ENCODE results near the gene KCTD3. TPM values are rescaled to one million over a fixed set of nuclear protein-coding genes. Genes with fewer than 3 reads are reported as not detected.

The KCTD3 gene
- total and polyA plus RNA-seq, 10 of the 15 experiments (the other 5 are each of a cell fraction or from before 2014, with no cell fraction given): 3.6 to 19.8 (median 10.7) TPM

DNA sequence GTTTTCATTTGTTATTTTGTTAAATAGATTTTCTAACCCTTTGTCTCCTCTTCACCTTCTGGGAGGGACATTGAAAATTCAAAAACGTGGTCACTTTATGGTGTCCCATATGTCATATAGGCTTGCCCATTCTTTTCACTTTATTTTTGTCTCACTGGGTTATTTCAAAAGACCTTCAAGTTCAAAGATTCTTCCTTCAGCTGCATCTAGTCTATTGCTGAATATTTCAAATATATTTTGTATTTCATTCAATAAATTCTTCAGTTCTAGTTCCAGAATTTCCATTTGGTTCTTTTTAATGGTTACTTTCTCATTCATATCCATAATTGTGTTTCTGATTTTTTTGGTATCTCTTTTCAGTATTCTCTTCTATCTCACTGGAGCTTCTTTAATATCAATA, 11.6 kb upstream of the KCTD3 start:
- Histone ChIP-seq H3K27ac (ENCODE audit: control insufficient read depth, insufficient read depth) (no peak overlapping the region), H3K36me3 (ENCODE audit: control insufficient read depth in 2 of 2, insufficient read depth in 2 of 2, low read length in 1 of 2) (no peaks in the 10 kb centered on the region), H3K79me2 (ENCODE audit: control insufficient read depth, insufficient read depth, low read length) (no peaks in the 10 kb centered on the region), H3K9ac (ENCODE audit: control insufficient read depth, insufficient read depth, low read length) (no peak overlapping the region), H3K4me1 (ENCODE audit: control insufficient read depth, insufficient read depth, low read length) (no peaks in the 10 kb centered on the region), H2AFZ (ENCODE audit: control insufficient read depth, low read depth, low read length) (no peak overlapping the region), H4K20me1 (ENCODE audit: control insufficient read depth, insufficient read depth) (no peaks in the 10 kb centered on the region), H3K27me3 (replicated peaks in 1 of 2; ENCODE audit: control insufficient read depth in 2 of 2, insufficient read depth in 2 of 2, low read length in 1 of 2) (no peaks in the 10 kb centered on the region), H3K4me2 (ENCODE audit: control insufficient read depth, insufficient read depth) (no peak overlapping the region), H3K4me3 (no peak overlapping the region), H3K9me3 (replicated peaks; ENCODE audit: control insufficient read depth, insufficient read depth, low read length) (no peaks in the 10 kb centered on the region; the same call in 2 of the 3 replicates)
- POLR2A ChIA-PET: interaction anchor here (0.6 kb wide), 1 partner anchor 1254 kb away, joined by 4 read pairs; no protein-coding TSS in a partner anchor
- DNase-seq (ENCODE audit: low read depth, low spot score) (no peak), FAIRE-seq (no peak), ATAC-seq (no peak)
- no TSS peak for BruUV-seq (replicated peaks)
- intact Hi-C loops (cut with micrococcal nuclease; ENCODE audit: unreplicated experiment): no loop called here
- 0% methylated on average over 1 of the region's 1 CpG for WGBS (ENCODE audit: insufficient coverage, insufficient replicate concordance, low lambda C conversion rate, missing lambda C conversion rate)
- CTCF ChIA-PET: no interaction called here
- in situ Hi-C loops (cut with MboI): no loop called here
- RAD21 ChIA-PET (ENCODE audit: unreplicated experiment): no interaction called here
- SMC1A ChIA-PET (ENCODE audit: uncharacterized antibody, unreplicated experiment): no interaction called here
- TF ChIP-seq TCF7 (IDR thresholded peaks at IDR 0.05; ENCODE audit: borderline replicate concordance): no peak
- no peak for TF ChIP-seq RFX5 (IDR thresholded peaks at IDR 0.05; ENCODE audit: low read depth, low read length)
- no peak for TF ChIP-seq RCOR1 (conservative IDR thresholded peaks at IDR 0.05; ENCODE audit: low read depth, low read length)
- TF ChIP-seq MYB (IDR thresholded peaks at IDR 0.05; ENCODE audit: borderline replicate concordance, low read depth, low read length): no peak
- no peak for TF ChIP-seq CBX5 (IDR thresholded peaks at IDR 0.05; ENCODE audit: low read depth)
- TF ChIP-seq, protein P1, sequence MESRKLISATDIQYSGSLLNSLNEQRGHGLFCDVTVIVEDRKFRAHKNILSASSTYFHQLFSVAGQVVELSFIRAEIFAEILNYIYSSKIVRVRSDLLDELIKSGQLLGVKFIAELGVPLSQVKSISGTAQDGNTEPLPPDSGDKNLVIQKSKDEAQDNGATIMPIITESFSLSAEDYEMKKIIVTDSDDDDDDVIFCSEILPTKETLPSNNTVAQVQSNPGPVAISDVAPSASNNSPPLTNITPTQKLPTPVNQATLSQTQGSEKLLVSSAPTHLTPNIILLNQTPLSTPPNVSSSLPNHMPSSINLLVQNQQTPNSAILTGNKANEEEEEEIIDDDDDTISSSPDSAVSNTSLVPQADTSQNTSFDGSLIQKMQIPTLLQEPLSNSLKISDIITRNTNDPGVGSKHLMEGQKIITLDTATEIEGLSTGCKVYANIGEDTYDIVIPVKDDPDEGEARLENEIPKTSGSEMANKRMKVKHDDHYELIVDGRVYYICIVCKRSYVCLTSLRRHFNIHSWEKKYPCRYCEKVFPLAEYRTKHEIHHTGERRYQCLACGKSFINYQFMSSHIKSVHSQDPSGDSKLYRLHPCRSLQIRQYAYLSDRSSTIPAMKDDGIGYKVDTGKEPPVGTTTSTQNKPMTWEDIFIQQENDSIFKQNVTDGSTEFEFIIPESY (IDR thresholded peaks at IDR 0.05): no peak
- TF ChIP-seq ZSCAN29 (IDR thresholded peaks at IDR 0.05): no peak
- TF ChIP-seq SMAD5 (IDR thresholded peaks at IDR 0.05; ENCODE audit: low read depth): no peak
- TF ChIP-seq SREBF2 (IDR thresholded peaks at IDR 0.05; ENCODE audit: low read length): no peak
- TF ChIP-seq TARDBP (IDR thresholded peaks at IDR 0.05; ENCODE audit: borderline replicate concordance): no peak
- no peak for TF ChIP-seq ZNF217 (IDR thresholded peaks at IDR 0.05)
- TF ChIP-seq BRCA1 (IDR thresholded peaks at IDR 0.05; ENCODE audit: low read depth, low read length): no peak
- TF ChIP-seq, protein P2, sequence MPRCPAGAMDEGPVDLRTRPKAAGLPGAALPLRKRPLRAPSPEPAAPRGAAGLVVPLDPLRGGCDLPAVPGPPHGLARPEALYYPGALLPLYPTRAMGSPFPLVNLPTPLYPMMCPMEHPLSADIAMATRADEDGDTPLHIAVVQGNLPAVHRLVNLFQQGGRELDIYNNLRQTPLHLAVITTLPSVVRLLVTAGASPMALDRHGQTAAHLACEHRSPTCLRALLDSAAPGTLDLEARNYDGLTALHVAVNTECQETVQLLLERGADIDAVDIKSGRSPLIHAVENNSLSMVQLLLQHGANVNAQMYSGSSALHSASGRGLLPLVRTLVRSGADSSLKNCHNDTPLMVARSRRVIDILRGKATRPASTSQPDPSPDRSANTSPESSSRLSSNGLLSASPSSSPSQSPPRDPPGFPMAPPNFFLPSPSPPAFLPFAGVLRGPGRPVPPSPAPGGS (IDR thresholded peaks at IDR 0.05; ENCODE audit: borderline replicate concordance, insufficient read depth, low read depth, low read length, poor library complexity, severe bottlenecking): no peak
- no peak for TF ChIP-seq NR2C2 (IDR thresholded peaks at IDR 0.05; ENCODE audit: borderline replicate concordance, control insufficient read depth, insufficient read length, low read depth)
- TF ChIP-seq TAF1 (IDR thresholded peaks at IDR 0.05; ENCODE audit: borderline replicate concordance, low read depth, low read length): no peak
- TF ChIP-seq IKZF1 (conservative IDR thresholded peaks at IDR 0.05): no peak
- TF ChIP-seq, protein P3, sequence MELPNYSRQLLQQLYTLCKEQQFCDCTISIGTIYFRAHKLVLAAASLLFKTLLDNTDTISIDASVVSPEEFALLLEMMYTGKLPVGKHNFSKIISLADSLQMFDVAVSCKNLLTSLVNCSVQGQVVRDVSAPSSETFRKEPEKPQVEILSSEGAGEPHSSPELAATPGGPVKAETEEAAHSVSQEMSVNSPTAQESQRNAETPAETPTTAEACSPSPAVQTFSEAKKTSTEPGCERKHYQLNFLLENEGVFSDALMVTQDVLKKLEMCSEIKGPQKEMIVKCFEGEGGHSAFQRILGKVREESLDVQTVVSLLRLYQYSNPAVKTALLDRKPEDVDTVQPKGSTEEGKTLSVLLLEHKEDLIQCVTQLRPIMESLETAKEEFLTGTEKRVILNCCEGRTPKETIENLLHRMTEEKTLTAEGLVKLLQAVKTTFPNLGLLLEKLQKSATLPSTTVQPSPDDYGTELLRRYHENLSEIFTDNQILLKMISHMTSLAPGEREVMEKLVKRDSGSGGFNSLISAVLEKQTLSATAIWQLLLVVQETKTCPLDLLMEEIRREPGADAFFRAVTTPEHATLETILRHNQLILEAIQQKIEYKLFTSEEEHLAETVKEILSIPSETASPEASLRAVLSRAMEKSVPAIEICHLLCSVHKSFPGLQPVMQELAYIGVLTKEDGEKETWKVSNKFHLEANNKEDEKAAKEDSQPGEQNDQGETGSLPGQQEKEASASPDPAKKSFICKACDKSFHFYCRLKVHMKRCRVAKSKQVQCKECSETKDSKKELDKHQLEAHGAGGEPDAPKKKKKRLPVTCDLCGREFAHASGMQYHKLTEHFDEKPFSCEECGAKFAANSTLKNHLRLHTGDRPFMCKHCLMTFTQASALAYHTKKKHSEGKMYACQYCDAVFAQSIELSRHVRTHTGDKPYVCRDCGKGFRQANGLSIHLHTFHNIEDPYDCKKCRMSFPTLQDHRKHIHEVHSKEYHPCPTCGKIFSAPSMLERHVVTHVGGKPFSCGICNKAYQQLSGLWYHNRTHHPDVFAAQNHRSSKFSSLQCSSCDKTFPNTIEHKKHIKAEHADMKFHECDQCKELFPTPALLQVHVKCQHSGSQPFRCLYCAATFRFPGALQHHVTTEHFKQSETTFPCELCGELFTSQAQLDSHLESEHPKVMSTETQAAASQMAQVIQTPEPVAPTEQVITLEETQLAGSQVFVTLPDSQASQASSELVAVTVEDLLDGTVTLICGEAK (IDR thresholded peaks at IDR 0.05; ENCODE audit: borderline replicate concordance): no peak
